ENCODE data around the gene LAMC1.

LAMC1 gene

GRCh38 chr1:183191833-183192232, 168.6 kb downstream of the LAMC1 start:
- DNase-seq (ENCODE audit: low read depth, low spot score): no peak

- DNase-seq (ENCODE audit: low read depth, low spot score): no peak
Observed at GRCh38 chr1:183193963-183194525, 170.8 kb downstream of the LAMC1 start.

- no peak for DNase-seq (ENCODE audit: low read depth, low spot score)
Observed at GRCh38 chr1:183194527-183195141, 171.4 kb downstream of the LAMC1 start.

- no peak for DNase-seq (ENCODE audit: low read depth, low spot score)
Observed at GRCh38 chr1:183195142-183195574, 171.9 kb downstream of the LAMC1 start.

Measured in brain pericyte (primary cell).